ENCODE measurements around the gene PEPD.

The PEPD gene

GRCh38 chr19:33418461-33418860, 103.1 kb downstream of the PEPD start:
- no peak for DNase-seq

- no peak for DNase-seq
These were observed 103.8 kb downstream of the PEPD start for GRCh38 chr19:33417751-33418150.

GRCh38 chr19:33416307-33417215, 105.0 kb downstream of the PEPD start:
- DNase-seq = no peak

GRCh38 chr19:33414667-33415605, 106.7 kb downstream of the PEPD start:
- DNase-seq = no peak

GRCh38 chr19:33413868-33414666, 107.5 kb downstream of the PEPD start:
- DNase-seq = no peak

GRCh38 chr19:33413426-33413725, 108.2 kb downstream of the PEPD start:
- DNase-seq = no peak

GRCh38 chr19:33412601-33413425, 108.8 kb downstream of the PEPD start:
- DNase-seq = no peak

GRCh38 chr19:33411621-33412180, 109.9 kb downstream of the PEPD start:
- no peak for DNase-seq

- DNase-seq = no peak
These were observed 110.6 kb downstream of the PEPD start for GRCh38 chr19:33410915-33411401.

GRCh38 chr19:33409906-33410685, 111.5 kb downstream of the PEPD start:
- DNase-seq = no peak

GRCh38 chr19:33408538-33409434, 112.8 kb downstream of the PEPD start:
- DNase-seq = no peak

- no peak for DNase-seq
These were observed 113.5 kb downstream of the PEPD start for GRCh38 chr19:33408116-33408515.

GRCh38 chr19:33407716-33408115, 113.9 kb downstream of the PEPD start:
- no peak for DNase-seq

- no peak for DNase-seq
These were observed 114.4 kb downstream of the PEPD start for GRCh38 chr19:33407140-33407551.

- DNase-seq = peak; percentile 41
These were observed 115.0 kb downstream of the PEPD start for GRCh38 chr19:33406521-33407139.

- DNase-seq = peak; percentile 48
These were observed 115.8 kb downstream of the PEPD start for GRCh38 chr19:33405553-33406461.

- DNase-seq = no peak
These were observed 116.4 kb downstream of the PEPD start for GRCh38 chr19:33405254-33405552.
